Prostate gland (tissue), 2 donors: ENCODE data around the gene USP24.

Source experiments
- CTCF ChIP-seq, 4 experiments: fragments of 200-600 bp in 2 of 4; fragments of 450-650 bp in 2 of 4; sonication (generic) in 2 of 4; IDR thresholded peaks; 1 replicate in 3 of 4; 2 replicates in 1 of 4; pipeline ENCODE4 v1.5.1; 2016 to 2019; ENCODE audit warnings: antibody characterized with exemption in 4 of 4, mild to moderate bottlenecking in 2 of 4, moderate library complexity in 2 of 4
- POLR2A ChIP-seq: fragments of 450-650 bp; IDR thresholded peaks from one replicate; pipeline ENCODE4 v1.6.1; 2016; ENCODE audit warnings: antibody characterized with exemption, mild to moderate bottlenecking

DNA sequence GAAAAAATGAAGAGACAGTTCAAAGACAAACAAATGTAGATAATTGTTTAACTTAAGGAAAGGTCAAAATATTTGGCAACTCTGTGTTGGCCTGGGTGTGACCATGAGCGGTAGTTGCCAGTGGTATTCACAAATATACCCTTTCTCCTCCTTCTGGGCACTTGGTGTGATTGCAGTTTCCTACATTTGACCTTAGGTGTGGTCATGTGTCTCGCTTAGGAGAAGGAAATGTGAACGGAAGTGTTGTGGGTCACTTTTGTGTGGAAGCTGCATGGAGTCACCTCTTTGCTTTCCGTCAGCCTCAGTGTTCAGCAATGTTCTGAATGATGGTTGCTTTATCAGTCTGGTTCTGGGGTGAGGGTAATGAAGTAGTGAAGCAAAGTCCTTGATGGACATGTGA lies 179.3 kb downstream of the USP24 start:
- TF ChIP-seq CTCF (IDR thresholded peaks at IDR 0.05) (no peak), POLR2A (no peak)
